HEK293T (cell line): ENCODE results near the gene KCNC1.

Experiments
- CTCF ChIA-PET: fragments of 350-600 bp; formaldehyde crosslinking; extraction: SDS; loops from one replicate; lab custom pipeline; 2021; ENCODE audit warnings: antibody characterized with exemption, inconsistent platforms; lab: Yijun Ruan, JAX
- POLR2A ChIA-PET: fragments of 350-600 bp; formaldehyde crosslinking; extraction: SDS; loops from one replicate; lab custom pipeline; 2020; ENCODE audit warnings: antibody characterized with exemption, inconsistent platforms; lab: Yijun Ruan, JAX
- DNase-seq: peaks from one replicate; pipeline ENCODE4 v3.0.0; 2012; ENCODE audit warnings: mixed read lengths; ENCODE audit errors: extremely low spot score
- ARNT ChIP-seq: fragments of 450-650 bp; IDR thresholded peaks from 2 replicates; pipeline ENCODE4 v1.6.1; 2017; ENCODE audit warnings: mild to moderate bottlenecking
- BHLHE40 ChIP-seq: fragments of 450-650 bp; IDR thresholded peaks from 2 replicates; pipeline ENCODE4 v1.6.1; 2016; ENCODE audit warnings: mild to moderate bottlenecking, moderate library complexity, borderline replicate concordance
- CTBP1 ChIP-seq: fragments of 450-650 bp; IDR thresholded peaks from 2 replicates; pipeline ENCODE4 v1.6.1; 2016; ENCODE audit warnings: borderline replicate concordance
- ELF4 ChIP-seq: fragments of 450-650 bp; IDR thresholded peaks from 2 replicates; pipeline ENCODE4 v1.6.1; 2017; ENCODE audit warnings: antibody characterized with exemption
- FOXA1 ChIP-seq: fragments of 450-650 bp; IDR thresholded peaks from 2 replicates; pipeline ENCODE4 v1.6.1; 2016; ENCODE audit warnings: mild to moderate bottlenecking
- FOXK2 ChIP-seq: fragments of 450-650 bp; IDR thresholded peaks from 2 replicates; pipeline ENCODE4 v1.6.1; 2016; ENCODE audit warnings: mild to moderate bottlenecking
- FOXM1 ChIP-seq: fragments of 450-650 bp; IDR thresholded peaks from 2 replicates; pipeline ENCODE4 v1.6.1; 2017; ENCODE audit warnings: mild to moderate bottlenecking, borderline replicate concordance
- HDGF ChIP-seq: fragments of 450-650 bp; IDR thresholded peaks from 2 replicates; pipeline ENCODE4 v1.6.1; 2017; ENCODE audit warnings: antibody characterized with exemption, borderline replicate concordance
- L3MBTL2 ChIP-seq: fragments of 450-650 bp; conservative IDR thresholded peaks from 2 replicates; pipeline ENCODE4 v1.6.1; 2016; ENCODE audit warnings: mild to moderate bottlenecking
- LEF1 ChIP-seq: fragments of 450-650 bp; IDR thresholded peaks from 2 replicates; pipeline ENCODE4 v1.6.1; 2017; ENCODE audit warnings: mild to moderate bottlenecking, borderline replicate concordance
- NFRKB ChIP-seq: fragments of 450-650 bp; IDR thresholded peaks from 2 replicates; pipeline ENCODE4 v1.6.1; 2016; ENCODE audit warnings: mild to moderate bottlenecking, moderate library complexity
- SP1 ChIP-seq: fragments of 450-650 bp; IDR thresholded peaks from 2 replicates; pipeline ENCODE4 v1.6.1; 2017
- SUZ12 ChIP-seq: fragments of 450-650 bp; IDR thresholded peaks from 2 replicates; pipeline ENCODE4 v1.6.1; 2016; ENCODE audit warnings: mild to moderate bottlenecking
- TARDBP ChIP-seq: fragments of 450-650 bp; IDR thresholded peaks from 2 replicates; pipeline ENCODE4 v1.6.1; 2016
- ZNF384 ChIP-seq: fragments of 450-650 bp; IDR thresholded peaks from 2 replicates; pipeline ENCODE4 v1.6.1; 2016
- TF ChIP-seq, protein P1 (sequence below): fragments of 450-650 bp; IDR thresholded peaks from 2 replicates; pipeline ENCODE4 v1.6.1; 2016

Gene KCNC1

DNA sequence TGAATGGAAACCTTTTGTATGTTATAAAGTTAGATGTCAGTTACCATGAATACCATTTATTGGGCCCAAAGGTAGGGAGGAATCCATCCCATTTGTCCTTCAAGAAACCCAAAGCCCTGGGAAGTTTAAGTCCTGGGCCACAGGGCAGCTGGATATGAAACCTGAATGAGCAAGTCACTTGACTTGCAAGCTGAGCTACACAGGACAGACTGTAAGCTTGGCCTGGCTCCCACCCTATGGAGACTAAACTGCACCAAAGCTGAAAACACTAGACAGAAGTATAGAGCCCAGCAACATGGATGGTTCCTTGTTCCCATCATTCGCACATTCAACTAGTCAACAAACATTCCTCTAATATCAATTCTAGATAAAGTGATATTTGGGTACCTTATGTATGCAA lies 71.3 kb downstream of the KCNC1 start:
- DNase-seq: no peak
- ChIA-PET POLR2A (no interaction called here), CTCF (no interaction called here)
- TF ChIP-seq NFRKB: no peak
- TF ChIP-seq SP1: no peak
- no peak for TF ChIP-seq ELF4
- TF ChIP-seq LEF1: no peak
- no peak for TF ChIP-seq FOXK2
- no peak for TF ChIP-seq HDGF
- no peak for TF ChIP-seq ZNF384
- no peak for TF ChIP-seq FOXA1
- TF ChIP-seq BHLHE40: no peak
- no peak for TF ChIP-seq TARDBP
- TF ChIP-seq L3MBTL2: no peak
- TF ChIP-seq FOXM1: no peak
- no peak for TF ChIP-seq SUZ12

GRCh38 chr11:17807034-17807433 lies 72.5 kb downstream of the KCNC1 start:
- ChIA-PET CTCF (no interaction called here), POLR2A (no interaction called here)
- no peak for DNase-seq
- TF ChIP-seq HDGF (no peak), SP1 (no peak), ELF4 (no peak), FOXM1 (no peak), SUZ12 (no peak), LEF1 (no peak), NFRKB (no peak), TARDBP (no peak), L3MBTL2 (no peak), BHLHE40 (no peak), ZNF384 (no peak), FOXA1 (no peak), FOXK2 (no peak), ARNT (no peak), CTBP1 (no peak)
- TF ChIP-seq, protein P1, sequence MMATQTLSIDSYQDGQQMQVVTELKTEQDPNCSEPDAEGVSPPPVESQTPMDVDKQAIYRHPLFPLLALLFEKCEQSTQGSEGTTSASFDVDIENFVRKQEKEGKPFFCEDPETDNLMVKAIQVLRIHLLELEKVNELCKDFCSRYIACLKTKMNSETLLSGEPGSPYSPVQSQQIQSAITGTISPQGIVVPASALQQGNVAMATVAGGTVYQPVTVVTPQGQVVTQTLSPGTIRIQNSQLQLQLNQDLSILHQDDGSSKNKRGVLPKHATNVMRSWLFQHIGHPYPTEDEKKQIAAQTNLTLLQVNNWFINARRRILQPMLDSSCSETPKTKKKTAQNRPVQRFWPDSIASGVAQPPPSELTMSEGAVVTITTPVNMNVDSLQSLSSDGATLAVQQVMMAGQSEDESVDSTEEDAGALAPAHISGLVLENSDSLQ: no peak

DNA sequence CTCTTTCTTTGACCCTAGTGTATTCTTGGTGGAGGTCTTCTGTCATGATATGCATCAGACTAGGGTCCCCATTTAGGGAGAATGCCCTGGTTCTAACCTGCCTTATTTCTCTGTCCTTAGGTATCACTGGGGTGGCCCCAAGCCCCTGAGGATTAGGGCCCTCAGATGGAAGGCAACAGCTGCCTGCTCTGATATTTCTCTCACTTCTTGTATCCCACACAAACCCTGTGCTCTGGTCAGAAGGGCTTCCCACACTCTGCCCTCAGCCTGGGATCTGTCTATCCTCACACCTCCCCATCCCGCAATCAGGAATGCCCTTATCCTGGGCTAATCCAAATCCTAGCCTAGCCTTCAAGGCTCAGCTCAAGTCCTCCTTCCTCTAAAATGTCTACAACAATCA lies 75.5 kb downstream of the KCNC1 start:
- no peak for DNase-seq
- ChIA-PET CTCF (no interaction called here), POLR2A (interaction anchor here (0.6 kb wide), 1 partner anchor 529 kb away, joined by 3 read pairs; no protein-coding TSS in a partner anchor)
- TF ChIP-seq ZNF384 (no peak), ARNT (no peak), L3MBTL2 (no peak), FOXK2 (no peak), CTBP1 (no peak), NFRKB (no peak), SUZ12 (no peak)
- TF ChIP-seq, protein P1: no peak

- ChIA-PET CTCF (no interaction called here), POLR2A (no interaction called here)
- no peak for TF ChIP-seq ARNT
- TF ChIP-seq L3MBTL2: no peak
- TF ChIP-seq, protein P1: no peak
- no peak for TF ChIP-seq SP1
- TF ChIP-seq CTBP1: no peak
- no peak for TF ChIP-seq BHLHE40
- no peak for TF ChIP-seq LEF1
- TF ChIP-seq ZNF384: no peak
- TF ChIP-seq FOXK2: no peak
- no peak for TF ChIP-seq FOXA1
- no peak for DNase-seq
These were observed 76.2 kb downstream of the KCNC1 start for GRCh38 chr11:17810746-17811145.

DNA sequence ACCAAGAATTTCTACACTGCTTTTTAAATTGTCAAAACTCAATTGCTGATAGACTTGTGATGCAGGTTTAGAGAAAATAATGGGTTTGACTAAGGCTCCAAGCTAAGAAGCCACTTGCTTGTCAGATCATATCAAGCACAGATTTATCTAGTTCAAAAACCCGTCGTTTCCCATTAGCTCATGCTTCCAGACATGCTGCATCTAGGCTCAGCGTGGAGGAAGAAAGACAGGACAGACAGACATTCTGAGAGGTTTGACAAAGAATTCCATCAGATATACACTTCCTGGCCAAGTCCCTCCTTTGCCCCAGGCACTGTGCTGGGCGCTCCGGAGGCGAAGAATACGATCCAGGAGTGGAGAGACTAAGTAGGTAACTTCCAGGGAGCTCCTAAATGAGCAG lies 76.8 kb downstream of the KCNC1 start:
- TF ChIP-seq NFRKB: no peak
- no peak for TF ChIP-seq ARNT
- TF ChIP-seq ZNF384: no peak
- no peak for TF ChIP-seq CTBP1
- TF ChIP-seq, protein P1: no peak
- no peak for TF ChIP-seq SUZ12
- TF ChIP-seq FOXA1: no peak
- TF ChIP-seq L3MBTL2: no peak
- no peak for TF ChIP-seq HDGF
- TF ChIP-seq FOXM1: no peak
- TF ChIP-seq FOXK2: no peak
- TF ChIP-seq SP1: no peak
- no peak for TF ChIP-seq LEF1
- no peak for TF ChIP-seq ELF4
- no peak for TF ChIP-seq BHLHE40
- no peak for TF ChIP-seq TARDBP
- ChIA-PET POLR2A (no interaction called here), CTCF (no interaction called here)
- no peak for DNase-seq
